ENCODE results near the gene COX6B2.

DNA sequence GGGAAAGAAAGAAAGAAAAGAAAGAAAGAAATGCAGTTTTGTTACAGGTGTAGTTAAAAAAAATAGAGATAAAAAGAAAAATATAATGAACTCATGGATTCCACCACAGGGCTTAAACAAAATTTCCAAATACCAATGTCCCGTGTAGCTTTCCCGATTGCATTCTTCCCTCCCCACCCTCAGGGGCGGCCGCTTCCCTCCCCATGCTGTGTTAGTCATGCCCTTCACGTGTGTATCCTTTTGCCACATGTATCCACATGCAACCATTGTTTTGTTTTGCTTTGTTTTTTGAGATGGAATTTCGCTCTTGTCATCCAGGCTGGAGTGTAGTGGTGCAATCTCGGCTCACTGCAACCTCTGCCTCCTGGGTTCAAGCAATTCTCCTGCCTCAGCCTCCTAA is 18.4 kb downstream of the COX6B2 start:
- TF ChIP-seq EZH2 (IDR thresholded peaks at IDR 0.05; ENCODE audit: low read depth, low read length, severe bottlenecking) (no peak), TBP (IDR thresholded peaks at IDR 0.05; ENCODE audit: low read depth, low read length) (no peak), POLR2A (IDR thresholded peaks at IDR 0.05; ENCODE audit: control extremely low read depth in 1 of 2, low read depth in 2 of 2, low read length in 2 of 2) (no peak), RFX5 (IDR thresholded peaks at IDR 0.05; ENCODE audit: borderline replicate concordance, low read depth, low read length) (no peak), CBX5 (IDR thresholded peaks at IDR 0.05; ENCODE audit: low read depth, low read length) (no peak), KDM1A (IDR thresholded peaks at IDR 0.05; ENCODE audit: borderline replicate concordance, low read length) (no peak), BRCA1 (IDR thresholded peaks at IDR 0.05; ENCODE audit: low read depth, low read length) (no peak), SP1 (IDR thresholded peaks at IDR 0.05; ENCODE audit: low read depth, low read length) (no peak)
- TF ChIP-seq, protein P1, sequence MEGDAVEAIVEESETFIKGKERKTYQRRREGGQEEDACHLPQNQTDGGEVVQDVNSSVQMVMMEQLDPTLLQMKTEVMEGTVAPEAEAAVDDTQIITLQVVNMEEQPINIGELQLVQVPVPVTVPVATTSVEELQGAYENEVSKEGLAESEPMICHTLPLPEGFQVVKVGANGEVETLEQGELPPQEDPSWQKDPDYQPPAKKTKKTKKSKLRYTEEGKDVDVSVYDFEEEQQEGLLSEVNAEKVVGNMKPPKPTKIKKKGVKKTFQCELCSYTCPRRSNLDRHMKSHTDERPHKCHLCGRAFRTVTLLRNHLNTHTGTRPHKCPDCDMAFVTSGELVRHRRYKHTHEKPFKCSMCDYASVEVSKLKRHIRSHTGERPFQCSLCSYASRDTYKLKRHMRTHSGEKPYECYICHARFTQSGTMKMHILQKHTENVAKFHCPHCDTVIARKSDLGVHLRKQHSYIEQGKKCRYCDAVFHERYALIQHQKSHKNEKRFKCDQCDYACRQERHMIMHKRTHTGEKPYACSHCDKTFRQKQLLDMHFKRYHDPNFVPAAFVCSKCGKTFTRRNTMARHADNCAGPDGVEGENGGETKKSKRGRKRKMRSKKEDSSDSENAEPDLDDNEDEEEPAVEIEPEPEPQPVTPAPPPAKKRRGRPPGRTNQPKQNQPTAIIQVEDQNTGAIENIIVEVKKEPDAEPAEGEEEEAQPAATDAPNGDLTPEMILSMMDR (IDR thresholded peaks at IDR 0.05; ENCODE audit: control extremely low read depth in 1 of 3, insufficient read depth in 1 of 3, low read depth in 1 of 3, low read length in 3 of 3): no peak
- TF ChIP-seq, protein P2, sequence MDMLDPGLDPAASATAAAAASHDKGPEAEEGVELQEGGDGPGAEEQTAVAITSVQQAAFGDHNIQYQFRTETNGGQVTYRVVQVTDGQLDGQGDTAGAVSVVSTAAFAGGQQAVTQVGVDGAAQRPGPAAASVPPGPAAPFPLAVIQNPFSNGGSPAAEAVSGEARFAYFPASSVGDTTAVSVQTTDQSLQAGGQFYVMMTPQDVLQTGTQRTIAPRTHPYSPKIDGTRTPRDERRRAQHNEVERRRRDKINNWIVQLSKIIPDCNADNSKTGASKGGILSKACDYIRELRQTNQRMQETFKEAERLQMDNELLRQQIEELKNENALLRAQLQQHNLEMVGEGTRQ (IDR thresholded peaks at IDR 0.05; ENCODE audit: low read length): no peak

All from H1 (cell line).